Fibroblast of skin of left biceps (primary cell): Measurements from ENCODE around the gene RAB11FIP3.
"Not testable (repeated sequence)": the region's sequence is repeated elsewhere in the genome, so short reads cannot be mapped to it uniquely, and the experiment has no call there.

Source experiments
- DNase-seq, 2 experiments: peaks; one replicate each; pipeline ENCODE4 v3.0.0-alpha.2; 2013; ENCODE audit warnings: low read depth in 2 of 2

The RAB11FIP3 gene

DNA sequence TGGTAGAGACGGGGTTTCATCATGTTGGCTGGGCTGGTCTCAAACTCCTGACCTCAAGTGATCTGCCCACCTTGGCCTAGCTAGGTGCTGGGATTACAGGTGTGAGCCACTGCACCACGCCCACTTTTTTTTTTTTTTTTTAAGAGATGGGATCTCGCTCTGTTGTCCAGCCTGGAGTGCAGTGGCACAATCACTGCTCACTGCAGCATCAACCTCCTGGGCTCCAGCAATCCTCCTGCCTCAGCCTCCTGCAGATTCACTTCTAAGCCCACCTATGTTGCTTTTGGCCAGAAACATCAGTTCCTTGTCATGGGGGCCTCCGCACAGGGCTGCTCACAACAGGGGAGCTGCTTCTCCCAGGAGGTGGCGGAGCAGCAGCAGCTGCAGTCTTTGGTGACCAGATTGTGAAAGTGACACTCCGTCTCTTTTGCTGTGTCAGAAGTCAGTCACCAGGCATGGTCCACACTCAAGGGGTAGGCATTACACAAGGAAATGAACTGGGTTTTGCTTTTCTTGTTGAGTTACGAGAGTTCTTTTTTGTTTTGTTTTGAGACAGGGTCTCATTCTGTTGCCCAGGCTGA is 32.9 kb upstream of the RAB11FIP3 start:
- DNase-seq = no peak

GRCh38 chr16:396199-396598 is 29.2 kb upstream of the RAB11FIP3 start:
- DNase-seq = no peak

- DNase-seq = no peak
Observed at GRCh38 chr16:396605-397004, 28.8 kb upstream of the RAB11FIP3 start.

- DNase-seq = no peak
Observed at GRCh38 chr16:397135-397661, 28.3 kb upstream of the RAB11FIP3 start, which contains the start of gene NME4. Gene NME4 (plus strand): TSS chr16:397199. CDS start chr16:397223, 24 bp downstream.

DNA sequence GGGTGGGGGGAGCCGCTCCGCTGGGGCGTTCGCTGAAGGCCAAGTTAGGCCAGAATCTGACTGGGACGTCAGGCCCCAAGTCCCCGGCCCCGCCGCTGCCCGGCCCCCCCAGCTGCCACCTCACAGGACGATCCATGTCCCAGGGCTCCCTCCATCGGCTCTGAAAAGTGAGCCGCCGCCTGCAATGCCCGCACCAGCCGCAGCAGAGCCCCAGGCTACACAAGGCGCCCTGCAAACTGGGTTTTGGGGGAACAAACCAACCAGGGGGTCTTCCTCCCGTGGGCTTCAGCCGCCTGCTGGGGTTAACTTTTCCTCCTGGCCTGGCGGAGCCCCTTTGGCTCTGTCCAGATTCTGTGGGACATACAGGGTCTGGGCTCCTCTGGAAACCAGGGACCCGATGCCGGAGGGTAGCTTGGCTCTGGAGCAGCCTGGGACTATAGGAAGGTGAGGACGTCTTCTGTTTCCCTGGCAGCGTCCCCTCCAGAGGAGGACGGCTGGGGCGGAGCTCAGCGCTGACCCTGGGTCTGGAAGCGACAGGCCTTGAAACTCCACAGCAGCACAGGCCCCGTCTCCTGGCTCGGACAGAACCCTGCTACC is 27.6 kb upstream of the RAB11FIP3 start:
- no peak for DNase-seq

DNA sequence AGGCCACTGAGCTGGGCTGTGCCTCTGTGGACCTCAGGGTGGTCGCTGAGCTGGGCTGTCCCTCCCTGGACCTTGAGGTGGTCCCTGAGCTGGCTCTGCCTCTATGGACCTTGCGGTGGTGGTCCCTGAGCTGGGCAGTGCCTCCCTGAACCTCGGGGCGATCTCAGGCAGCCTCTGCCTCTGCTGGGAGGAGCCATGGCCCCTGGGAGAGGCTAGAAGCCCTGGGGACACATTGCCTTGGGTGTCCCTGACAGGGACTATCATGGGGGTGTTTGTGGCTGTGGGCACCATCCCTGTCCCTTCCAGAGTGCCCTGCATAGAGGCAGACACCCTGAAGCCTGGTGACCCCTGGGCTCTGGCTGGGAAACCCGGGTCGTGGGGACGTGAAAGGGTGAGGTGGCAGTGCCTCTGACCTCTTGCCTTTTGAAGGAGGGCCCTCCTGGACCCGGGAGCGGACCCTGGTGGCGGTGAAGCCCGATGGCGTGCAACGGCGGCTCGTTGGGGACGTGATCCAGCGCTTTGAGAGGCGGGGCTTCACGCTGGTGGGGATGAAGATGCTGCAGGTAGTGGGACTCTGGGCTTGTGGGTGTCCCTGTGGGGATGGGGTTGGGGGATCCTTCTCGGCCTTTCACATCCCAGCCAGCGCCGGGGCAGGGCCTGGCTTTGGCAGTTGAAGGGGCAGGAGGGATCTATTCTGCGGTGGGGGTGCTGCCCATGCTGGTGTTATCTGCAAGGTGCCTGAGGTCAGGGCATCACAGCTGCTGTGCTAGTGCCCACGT is 26.7 kb upstream of the RAB11FIP3 start:
- DNase-seq = no peak

DNA sequence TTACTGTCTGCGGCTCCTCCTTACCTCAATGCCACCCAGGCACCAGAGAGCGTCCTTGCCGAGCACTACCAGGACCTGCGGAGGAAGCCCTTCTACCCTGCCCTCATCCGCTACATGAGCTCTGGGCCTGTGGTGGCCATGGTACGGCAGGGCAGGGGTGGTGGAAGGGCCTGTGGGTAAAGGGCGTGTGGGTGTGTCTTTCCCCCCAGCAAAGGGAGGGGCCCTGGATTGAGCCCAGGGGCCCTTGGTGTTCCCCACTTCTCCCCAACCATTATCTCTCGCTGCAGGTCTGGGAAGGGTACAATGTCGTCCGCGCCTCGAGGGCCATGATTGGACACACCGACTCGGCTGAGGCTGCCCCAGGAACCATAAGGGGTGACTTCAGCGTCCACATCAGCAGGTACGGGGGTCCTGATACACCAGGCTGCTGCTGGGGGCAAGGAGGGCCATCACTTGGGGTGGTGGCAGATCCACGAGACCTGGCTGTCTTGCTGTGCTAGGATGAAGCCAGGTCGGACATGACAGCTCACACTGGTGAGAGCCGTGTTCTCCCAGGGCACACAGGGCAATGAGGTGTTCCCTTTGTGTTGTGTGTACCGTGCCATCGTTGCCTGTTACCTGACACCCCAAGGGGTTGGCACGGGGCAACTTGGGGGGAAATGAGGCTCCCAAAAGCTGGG is 26.0 kb upstream of the RAB11FIP3 start:
- no peak for DNase-seq

GRCh38 chr16:400061-400591 is 25.3 kb upstream of the RAB11FIP3 start:
- no peak for DNase-seq

- peak; percentile 68 to 74 for DNase-seq
Observed at GRCh38 chr16:401468-402348, 23.7 kb upstream of the RAB11FIP3 start, which contains the start of gene DECR2. Gene DECR2 (plus strand): TSS chr16:401885. CDS start chr16:401964, 79 bp downstream.

GRCh38 chr16:404971-405486 is 20.4 kb upstream of the RAB11FIP3 start:
- no peak for DNase-seq

DNA sequence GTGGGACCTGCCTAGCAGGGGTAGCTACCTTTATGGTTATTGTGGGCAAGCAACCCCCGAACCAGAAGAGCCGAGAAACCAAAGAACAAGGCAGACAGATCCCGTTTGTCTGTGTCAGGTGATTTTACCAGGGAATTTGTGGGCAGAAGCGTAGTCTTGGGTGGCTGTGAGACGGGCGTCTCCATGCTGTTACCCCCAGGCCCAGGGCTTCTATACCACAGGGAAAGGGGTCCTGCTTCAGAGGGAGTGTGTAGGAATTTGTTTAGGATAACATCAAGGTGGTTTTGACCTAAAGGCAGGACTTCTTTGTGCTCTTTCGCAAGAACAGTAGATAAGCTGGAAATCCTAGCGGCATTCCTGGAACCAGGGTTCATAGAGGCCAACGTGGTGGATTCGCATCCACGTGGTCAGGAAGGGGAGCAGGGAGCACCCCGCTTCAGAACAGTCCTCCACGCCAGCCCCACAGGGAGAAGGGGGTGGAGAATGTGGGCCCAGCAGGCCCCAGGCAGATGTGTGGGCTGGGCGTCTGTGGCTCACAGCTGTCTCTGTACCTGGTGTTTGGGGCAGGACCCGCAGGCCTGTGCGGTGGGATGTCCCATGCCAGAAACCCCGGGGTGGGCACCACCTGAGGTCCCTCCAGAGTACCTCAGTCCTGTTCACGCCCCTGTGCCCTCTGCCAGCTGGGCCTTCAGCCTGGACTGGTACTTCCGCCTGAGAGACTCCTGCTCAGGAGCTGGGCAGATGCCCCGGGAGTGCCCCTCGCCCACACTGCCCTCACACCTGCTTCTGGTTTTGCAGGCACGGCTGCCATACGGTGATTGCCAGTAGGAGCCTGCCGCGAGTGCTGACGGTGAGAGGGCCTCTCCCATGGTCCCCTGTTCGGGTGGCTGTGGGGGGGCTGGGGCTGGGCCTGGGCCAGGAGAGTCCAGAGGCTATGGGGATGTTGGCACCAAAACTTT is 19.6 kb upstream of the RAB11FIP3 start:
- no peak for DNase-seq

GRCh38 chr16:407253-407652 is 18.2 kb upstream of the RAB11FIP3 start:
- no peak for DNase-seq

DNA sequence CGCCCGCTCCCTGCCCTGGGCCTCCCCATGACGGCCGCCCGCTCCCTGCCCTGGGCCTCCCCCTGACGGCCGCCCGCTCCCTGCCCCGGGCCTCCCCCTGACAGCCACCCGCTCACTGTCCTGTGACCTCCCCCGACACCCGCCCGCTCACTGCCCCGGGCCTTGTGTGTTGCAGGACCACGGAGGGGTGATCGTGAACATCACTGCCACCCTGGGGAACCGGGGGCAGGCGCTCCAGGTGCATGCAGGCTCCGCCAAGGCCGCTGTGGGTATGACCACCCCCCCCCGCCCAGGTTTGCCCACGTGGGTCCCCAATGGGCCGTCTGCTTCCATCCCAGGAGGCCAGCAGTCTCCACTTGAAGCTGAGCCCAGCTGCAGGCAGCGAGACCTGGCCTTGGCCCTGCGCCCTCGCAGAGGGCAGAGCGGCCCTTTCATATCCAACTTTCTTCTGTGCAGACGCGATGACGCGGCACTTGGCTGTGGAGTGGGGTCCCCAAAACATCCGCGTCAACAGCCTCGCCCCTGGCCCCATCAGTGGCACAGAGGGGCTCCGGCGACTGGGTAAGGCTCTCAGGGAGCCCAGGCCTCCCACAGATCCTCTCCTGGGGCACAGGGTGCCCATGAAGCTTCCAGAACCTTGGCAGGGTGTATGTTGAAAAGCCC is 14.8 kb upstream of the RAB11FIP3 start:
- no peak for DNase-seq

DNA sequence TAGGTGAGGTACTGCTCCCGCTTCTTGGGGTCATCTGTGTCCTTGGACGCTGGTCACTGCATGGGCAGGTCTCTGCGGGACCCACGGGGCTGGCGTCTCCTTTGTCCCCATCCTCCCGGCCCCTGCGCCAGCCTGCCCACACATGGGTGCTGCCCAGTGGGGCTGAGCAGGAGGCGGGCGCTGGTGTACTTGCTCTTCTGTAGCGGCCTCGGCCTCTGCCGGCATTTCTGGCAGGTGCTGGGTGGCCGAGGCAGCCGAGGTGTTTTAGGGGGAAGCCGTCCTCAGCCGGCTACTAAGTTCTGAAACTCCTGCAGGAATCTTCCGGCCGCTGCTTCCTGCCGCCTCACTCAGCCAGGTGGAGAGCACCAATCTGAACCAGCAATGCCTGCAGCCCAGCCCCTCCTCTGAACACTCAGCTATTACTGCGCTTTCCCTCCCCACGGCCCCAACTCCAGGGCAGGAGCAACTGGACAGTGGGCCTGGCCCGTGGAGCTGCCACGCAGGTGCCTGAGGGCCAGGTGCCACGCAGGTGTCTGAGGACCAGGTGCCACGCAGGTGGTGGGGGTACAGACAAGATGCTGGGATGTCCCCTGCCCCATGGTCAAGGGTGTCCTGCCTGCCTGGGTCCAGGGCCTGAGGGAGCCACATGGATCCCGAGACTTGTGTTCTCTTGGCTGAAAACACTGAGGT is 13.7 kb upstream of the RAB11FIP3 start:
- DNase-seq = no peak

GRCh38 chr16:414395-415169 is 10.9 kb upstream of the RAB11FIP3 start:
- no peak for DNase-seq

GRCh38 chr16:415170-415498 is 10.3 kb upstream of the RAB11FIP3 start:
- DNase-seq = not testable (repeated sequence)

GRCh38 chr16:422179-422578 is 3.3 kb upstream of the RAB11FIP3 start:
- not testable (repeated sequence) for DNase-seq
